HEK293 (cell line): ENCODE results near the gene PHYKPL.

Experiments used
- GLIS1 ChIP-seq: fragments of 450-650 bp; formaldehyde crosslinking; IDR thresholded peaks from 2 replicates; pipeline ENCODE4 v1.5.1; 2016; ENCODE audit warnings: missing biosample characterization, missing genetic modification characterization
- INSM2 ChIP-seq: fragments of 450-650 bp; formaldehyde crosslinking; IDR thresholded peaks from 2 replicates; pipeline ENCODE4 v1.5.1; 2016; ENCODE audit warnings: missing biosample characterization, missing genetic modification characterization
- SCRT2 ChIP-seq: fragments of 450-650 bp; formaldehyde crosslinking; IDR thresholded peaks from 2 replicates; pipeline ENCODE4 v1.5.1; 2016; ENCODE audit warnings: missing biosample characterization, missing genetic modification characterization
- SP3 ChIP-seq: fragments of 450-650 bp; formaldehyde crosslinking; IDR thresholded peaks from 2 replicates; pipeline ENCODE4 v1.5.1; 2016; ENCODE audit warnings: missing biosample characterization, missing genetic modification characterization
- SP7 ChIP-seq: fragments of 450-650 bp; formaldehyde crosslinking; IDR thresholded peaks from 2 replicates; pipeline ENCODE4 v1.5.1; 2016; ENCODE audit warnings: missing biosample characterization, missing genetic modification characterization
- TRIM28 ChIP-seq: IDR thresholded peaks from 2 replicates; pipeline ENCODE4 v1.6.1; 2011; ENCODE audit warnings: low read length, control low read depth, borderline replicate concordance
- ZBTB17 ChIP-seq: fragments of 450-650 bp; formaldehyde crosslinking; IDR thresholded peaks from 2 replicates; pipeline ENCODE4 v1.5.1; 2016; ENCODE audit warnings: missing biosample characterization, missing genetic modification characterization
- ZBTB20 ChIP-seq: fragments of 450-650 bp; formaldehyde crosslinking; IDR thresholded peaks from 2 replicates; pipeline ENCODE4 v1.5.1; 2016; ENCODE audit warnings: missing biosample characterization, missing genetic modification characterization
- ZBTB26 ChIP-seq: fragments of 450-650 bp; formaldehyde crosslinking; optimal IDR thresholded peaks from 2 replicates; pipeline ENCODE3; 2016; ENCODE audit warnings: missing biosample characterization, mild to moderate bottlenecking, missing genetic modification characterization
- ZBTB48 ChIP-seq: fragments of 450-650 bp; formaldehyde crosslinking; IDR thresholded peaks from 2 replicates; pipeline ENCODE4 v1.5.1; 2016; ENCODE audit warnings: missing biosample characterization, missing genetic modification characterization
- ZFHX2 ChIP-seq: fragments of 450-650 bp; formaldehyde crosslinking; conservative IDR thresholded peaks from 2 replicates; pipeline ENCODE4 v1.5.1; 2016; ENCODE audit warnings: missing biosample characterization, missing genetic modification characterization
- ZIC2 ChIP-seq: fragments of 450-650 bp; formaldehyde crosslinking; IDR thresholded peaks from 2 replicates; pipeline ENCODE4 v1.5.1; 2016; ENCODE audit warnings: missing biosample characterization, missing genetic modification characterization
- ZNF174 ChIP-seq: fragments of 450-650 bp; formaldehyde crosslinking; IDR thresholded peaks from 2 replicates; pipeline ENCODE4 v1.5.0; 2017; ENCODE audit warnings: missing biosample characterization, mild to moderate bottlenecking, missing genetic modification characterization
- ZNF2 ChIP-seq: fragments of 450-650 bp; formaldehyde crosslinking; IDR thresholded peaks from 2 replicates; pipeline ENCODE4 v1.5.1; 2016; ENCODE audit warnings: missing biosample characterization, missing genetic modification characterization
- ZNF223 ChIP-seq: fragments of 450-650 bp; formaldehyde crosslinking; IDR thresholded peaks from 2 replicates; pipeline ENCODE4 v1.5.1; 2016; ENCODE audit warnings: missing biosample characterization, missing genetic modification characterization
- ZNF24 ChIP-seq: fragments of 450-650 bp; formaldehyde crosslinking; IDR thresholded peaks from 2 replicates; pipeline ENCODE4 v1.5.1; 2016; ENCODE audit warnings: missing biosample characterization, missing genetic modification characterization
- ZNF341 ChIP-seq: fragments of 450-650 bp; formaldehyde crosslinking; IDR thresholded peaks from 2 replicates; pipeline ENCODE4; 2016; ENCODE audit warnings: low read depth, missing biosample characterization, missing genetic modification characterization
- ZNF37A ChIP-seq: fragments of 450-650 bp; IDR thresholded peaks from 2 replicates; pipeline ENCODE4 v1.5.1; 2018; ENCODE audit warnings: missing biosample characterization, missing genetic modification characterization
- ZNF544 ChIP-seq: fragments of 450-650 bp; formaldehyde crosslinking; IDR thresholded peaks from 2 replicates; pipeline ENCODE4 v1.5.0; 2017; ENCODE audit warnings: missing biosample characterization, missing genetic modification characterization
- ZNF580 ChIP-seq: fragments of 450-650 bp; formaldehyde crosslinking; IDR thresholded peaks from 2 replicates; pipeline ENCODE4 v1.5.1; 2016; ENCODE audit warnings: missing biosample characterization, missing genetic modification characterization
- ZNF600 ChIP-seq: fragments of 450-650 bp; formaldehyde crosslinking; IDR thresholded peaks from 2 replicates; pipeline ENCODE4 v1.5.1; 2016; ENCODE audit warnings: missing biosample characterization, missing genetic modification characterization
- ZNF654 ChIP-seq: fragments of 450-650 bp; formaldehyde crosslinking; IDR thresholded peaks from 2 replicates; pipeline ENCODE4 v1.5.1; 2016; ENCODE audit warnings: low read depth, missing biosample characterization, missing genetic modification characterization
- ZNF660 ChIP-seq: fragments of 450-650 bp; IDR thresholded peaks from 2 replicates; pipeline ENCODE4 v1.5.1; 2018; ENCODE audit warnings: missing biosample characterization, mild to moderate bottlenecking, missing genetic modification characterization
- ZSCAN30 ChIP-seq: fragments of 450-650 bp; IDR thresholded peaks from 2 replicates; pipeline ENCODE4 v1.5.1; 2018; ENCODE audit warnings: missing biosample characterization, mild to moderate bottlenecking, missing genetic modification characterization, moderate library complexity
- TF ChIP-seq, protein P1 (sequence below): fragments of 450-650 bp; formaldehyde crosslinking; IDR thresholded peaks from 2 replicates; pipeline ENCODE4 v1.5.1; 2016; ENCODE audit warnings: missing biosample characterization, missing genetic modification characterization
- TF ChIP-seq, protein P2 (sequence below): fragments of 450-650 bp; formaldehyde crosslinking; IDR thresholded peaks from 2 replicates; pipeline ENCODE4 v1.5.1; 2016; ENCODE audit warnings: missing biosample characterization, missing genetic modification characterization
- TF ChIP-seq, protein P3 (sequence below): fragments of 450-650 bp; formaldehyde crosslinking; IDR thresholded peaks from 2 replicates; pipeline ENCODE4 v1.5.1; 2016; ENCODE audit warnings: missing biosample characterization, missing genetic modification characterization
- TF ChIP-seq, protein P4 (sequence below): fragments of 450-650 bp; formaldehyde crosslinking; IDR thresholded peaks from 2 replicates; pipeline ENCODE4 v1.5.1; 2016; ENCODE audit warnings: missing biosample characterization, missing genetic modification characterization

The PHYKPL gene

DNA sequence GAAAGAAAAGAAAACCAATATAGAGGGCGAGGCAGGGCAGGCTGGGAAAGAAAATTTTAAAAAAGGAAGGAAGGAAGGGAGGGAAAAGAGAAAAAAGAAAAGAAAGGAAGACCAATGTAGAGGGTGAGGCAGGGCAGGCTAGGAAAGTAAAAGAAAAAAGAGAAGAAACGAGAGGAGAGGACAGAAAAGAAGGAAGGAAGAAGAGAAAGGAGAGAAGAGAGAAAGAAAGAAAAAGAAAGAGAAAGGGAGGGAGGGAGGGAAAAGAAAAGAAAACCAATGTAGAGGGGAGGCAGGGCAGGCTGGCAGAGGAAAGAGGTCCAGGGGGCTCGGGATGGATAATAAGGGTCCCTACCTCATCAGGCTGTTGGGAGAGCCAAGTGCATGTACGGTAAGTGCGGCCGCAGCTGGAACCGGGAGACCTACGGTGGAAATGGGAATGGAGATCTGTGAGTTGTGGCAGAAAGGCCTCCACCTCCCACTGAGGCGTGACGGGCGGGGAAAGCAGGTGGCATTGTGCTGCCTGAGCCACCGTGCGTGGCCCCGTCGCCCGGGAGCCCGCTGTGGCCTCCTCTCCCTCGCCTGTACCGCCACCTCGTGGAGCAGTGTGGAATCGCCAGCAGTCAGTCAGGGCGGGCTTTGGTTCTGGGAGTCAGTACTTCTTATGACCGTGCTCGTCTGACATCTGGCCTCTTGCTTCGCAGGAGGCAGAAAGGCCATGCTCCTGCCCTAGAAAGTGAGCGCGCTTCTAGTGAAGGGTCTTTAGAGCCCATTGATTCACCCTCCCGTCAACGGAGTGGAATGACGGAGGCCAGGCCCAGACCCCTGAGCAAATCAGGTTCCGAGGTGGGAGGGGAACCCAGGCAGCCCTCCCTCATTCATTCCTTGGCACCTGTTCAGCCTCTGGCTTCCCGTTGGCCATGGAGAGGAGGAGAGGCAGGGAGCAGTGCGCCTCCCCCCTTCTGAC lies 68.5 kb downstream of the PHYKPL start (continued):
- TF ChIP-seq, protein P1, sequence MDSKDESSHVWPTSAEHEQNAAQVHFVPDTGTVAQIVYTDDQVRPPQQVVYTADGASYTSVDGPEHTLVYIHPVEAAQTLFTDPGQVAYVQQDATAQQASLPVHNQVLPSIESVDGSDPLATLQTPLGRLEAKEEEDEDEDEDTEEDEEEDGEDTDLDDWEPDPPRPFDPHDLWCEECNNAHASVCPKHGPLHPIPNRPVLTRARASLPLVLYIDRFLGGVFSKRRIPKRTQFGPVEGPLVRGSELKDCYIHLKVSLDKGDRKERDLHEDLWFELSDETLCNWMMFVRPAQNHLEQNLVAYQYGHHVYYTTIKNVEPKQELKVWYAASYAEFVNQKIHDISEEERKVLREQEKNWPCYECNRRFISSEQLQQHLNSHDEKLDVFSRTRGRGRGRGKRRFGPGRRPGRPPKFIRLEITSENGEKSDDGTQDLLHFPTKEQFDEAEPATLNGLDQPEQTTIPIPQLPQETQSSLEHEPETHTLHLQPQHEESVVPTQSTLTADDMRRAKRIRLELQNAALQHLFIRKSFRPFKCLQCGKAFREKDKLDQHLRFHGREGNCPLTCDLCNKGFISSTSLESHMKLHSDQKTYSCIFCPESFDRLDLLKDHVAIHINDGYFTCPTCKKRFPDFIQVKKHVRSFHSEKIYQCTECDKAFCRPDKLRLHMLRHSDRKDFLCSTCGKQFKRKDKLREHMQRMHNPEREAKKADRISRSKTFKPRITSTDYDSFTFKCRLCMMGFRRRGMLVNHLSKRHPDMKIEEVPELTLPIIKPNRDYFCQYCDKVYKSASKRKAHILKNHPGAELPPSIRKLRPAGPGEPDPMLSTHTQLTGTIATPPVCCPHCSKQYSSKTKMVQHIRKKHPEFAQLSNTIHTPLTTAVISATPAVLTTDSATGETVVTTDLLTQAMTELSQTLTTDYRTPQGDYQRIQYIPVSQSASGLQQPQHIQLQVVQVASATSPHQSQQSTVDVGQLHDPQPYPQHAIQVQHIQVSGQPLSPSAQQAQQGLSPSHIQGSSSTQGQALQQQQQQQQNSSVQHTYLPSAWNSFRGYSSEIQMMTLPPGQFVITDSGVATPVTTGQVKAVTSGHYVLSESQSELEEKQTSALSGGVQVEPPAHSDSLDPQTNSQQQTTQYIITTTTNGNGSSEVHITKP (tag by site-specific recombination): peak; percentile 47; the same call in 1 of the 2 replicates
- TF ChIP-seq ZFHX2 (tag by site-specific recombination) (peak; percentile 40), ZNF37A (tag by site-specific recombination) (no peak), ZIC2 (tag by site-specific recombination) (peak; percentile 97), SCRT2 (tag by site-specific recombination) (peak; percentile 46), ZNF660 (tag by site-specific recombination) (peak; percentile 77; the same call in 1 of the 2 replicates), ZNF2 (tag by site-specific recombination) (peak; percentile 86), ZNF24 (tag by site-specific recombination) (peak; percentile 60), ZBTB48 (0 out of 2 replicates have a peak, but pooled peaks have one; percentile 40), ZNF174 (tag by site-specific recombination) (no peak), ZBTB20 (tag by site-specific recombination) (peak; percentile 70), ZNF654 (tag by site-specific recombination) (peak; percentile 92), ZSCAN30 (tag by site-specific recombination) (peak; percentile 93), SP3 (tag by site-specific recombination) (peak; percentile 62; the same call in 1 of the 2 replicates), ZNF580 (no peak), ZBTB17 (peak; percentile 70), SP7 (tag by site-specific recombination) (peak; percentile 61; the same call in 1 of the 2 replicates), ZNF544 (0 out of 2 replicates have a peak, but pooled peaks have one; percentile 30), GLIS1 (peak; percentile 95), TRIM28 (no peak), ZNF341 (tag by site-specific recombination) (no peak), ZNF600 (tag by site-specific recombination) (peak; percentile 88), ZBTB26 (tag by site-specific recombination) (peak; percentile 86), ZNF223 (tag by site-specific recombination) (peak; percentile 96), INSM2 (no peak)
- TF ChIP-seq, protein P2, sequence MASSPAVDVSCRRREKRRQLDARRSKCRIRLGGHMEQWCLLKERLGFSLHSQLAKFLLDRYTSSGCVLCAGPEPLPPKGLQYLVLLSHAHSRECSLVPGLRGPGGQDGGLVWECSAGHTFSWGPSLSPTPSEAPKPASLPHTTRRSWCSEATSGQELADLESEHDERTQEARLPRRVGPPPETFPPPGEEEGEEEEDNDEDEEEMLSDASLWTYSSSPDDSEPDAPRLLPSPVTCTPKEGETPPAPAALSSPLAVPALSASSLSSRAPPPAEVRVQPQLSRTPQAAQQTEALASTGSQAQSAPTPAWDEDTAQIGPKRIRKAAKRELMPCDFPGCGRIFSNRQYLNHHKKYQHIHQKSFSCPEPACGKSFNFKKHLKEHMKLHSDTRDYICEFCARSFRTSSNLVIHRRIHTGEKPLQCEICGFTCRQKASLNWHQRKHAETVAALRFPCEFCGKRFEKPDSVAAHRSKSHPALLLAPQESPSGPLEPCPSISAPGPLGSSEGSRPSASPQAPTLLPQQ (tag by site-specific recombination): peak; percentile 70
- TF ChIP-seq, protein P3, sequence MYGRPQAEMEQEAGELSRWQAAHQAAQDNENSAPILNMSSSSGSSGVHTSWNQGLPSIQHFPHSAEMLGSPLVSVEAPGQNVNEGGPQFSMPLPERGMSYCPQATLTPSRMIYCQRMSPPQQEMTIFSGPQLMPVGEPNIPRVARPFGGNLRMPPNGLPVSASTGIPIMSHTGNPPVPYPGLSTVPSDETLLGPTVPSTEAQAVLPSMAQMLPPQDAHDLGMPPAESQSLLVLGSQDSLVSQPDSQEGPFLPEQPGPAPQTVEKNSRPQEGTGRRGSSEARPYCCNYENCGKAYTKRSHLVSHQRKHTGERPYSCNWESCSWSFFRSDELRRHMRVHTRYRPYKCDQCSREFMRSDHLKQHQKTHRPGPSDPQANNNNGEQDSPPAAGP (tag by site-specific recombination): peak; percentile 81
- TF ChIP-seq, protein P4, sequence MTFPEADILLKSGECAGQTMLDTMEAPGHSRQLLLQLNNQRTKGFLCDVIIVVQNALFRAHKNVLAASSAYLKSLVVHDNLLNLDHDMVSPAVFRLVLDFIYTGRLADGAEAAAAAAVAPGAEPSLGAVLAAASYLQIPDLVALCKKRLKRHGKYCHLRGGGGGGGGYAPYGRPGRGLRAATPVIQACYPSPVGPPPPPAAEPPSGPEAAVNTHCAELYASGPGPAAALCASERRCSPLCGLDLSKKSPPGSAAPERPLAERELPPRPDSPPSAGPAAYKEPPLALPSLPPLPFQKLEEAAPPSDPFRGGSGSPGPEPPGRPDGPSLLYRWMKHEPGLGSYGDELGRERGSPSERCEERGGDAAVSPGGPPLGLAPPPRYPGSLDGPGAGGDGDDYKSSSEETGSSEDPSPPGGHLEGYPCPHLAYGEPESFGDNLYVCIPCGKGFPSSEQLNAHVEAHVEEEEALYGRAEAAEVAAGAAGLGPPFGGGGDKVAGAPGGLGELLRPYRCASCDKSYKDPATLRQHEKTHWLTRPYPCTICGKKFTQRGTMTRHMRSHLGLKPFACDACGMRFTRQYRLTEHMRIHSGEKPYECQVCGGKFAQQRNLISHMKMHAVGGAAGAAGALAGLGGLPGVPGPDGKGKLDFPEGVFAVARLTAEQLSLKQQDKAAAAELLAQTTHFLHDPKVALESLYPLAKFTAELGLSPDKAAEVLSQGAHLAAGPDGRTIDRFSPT: peak; percentile 96
